ENCODE data around the gene OR9G4. TPM values are rescaled to one million over a fixed set of nuclear protein-coding genes. Genes with fewer than 3 reads are reported as not detected.

The OR9G4 gene
- total and polyA plus RNA-seq, 2 of the 4 experiments (the other 2 are of a cell fraction): not detected

GRCh38 chr11:56714206-56714605 is 34.3 kb downstream of the OR9G4 start:
- no peak overlapping the region for H2BK5ac ChIP-seq (ENCODE audit: low read depth, low read length, poor library complexity, severe bottlenecking)
- intact Hi-C loops (cut with micrococcal nuclease) (no loop called here), dilution Hi-C loops (cut with HindIII; ENCODE audit: low sequenced_read_pairs, unreplicated experiment) (no loop called here), in situ Hi-C loops (cut with MboI; ENCODE audit: low sequenced_read_pairs) (no loop called here)
- no peaks in the 10 kb centered on the region for H3K9me1 ChIP-seq (ENCODE audit: insufficient read depth, low read length)
- no peak overlapping the region for H2AK9ac ChIP-seq (replicated peaks; ENCODE audit: low read depth, low read length, poor library complexity)
- no peak for TF ChIP-seq BHLHE40 (IDR thresholded peaks at IDR 0.05; ENCODE audit: low read depth, low read length)
- no peak for TF ChIP-seq NFE2L2 (IDR thresholded peaks at IDR 0.05; ENCODE audit: low read depth, low read length)
- TF ChIP-seq, protein P1, sequence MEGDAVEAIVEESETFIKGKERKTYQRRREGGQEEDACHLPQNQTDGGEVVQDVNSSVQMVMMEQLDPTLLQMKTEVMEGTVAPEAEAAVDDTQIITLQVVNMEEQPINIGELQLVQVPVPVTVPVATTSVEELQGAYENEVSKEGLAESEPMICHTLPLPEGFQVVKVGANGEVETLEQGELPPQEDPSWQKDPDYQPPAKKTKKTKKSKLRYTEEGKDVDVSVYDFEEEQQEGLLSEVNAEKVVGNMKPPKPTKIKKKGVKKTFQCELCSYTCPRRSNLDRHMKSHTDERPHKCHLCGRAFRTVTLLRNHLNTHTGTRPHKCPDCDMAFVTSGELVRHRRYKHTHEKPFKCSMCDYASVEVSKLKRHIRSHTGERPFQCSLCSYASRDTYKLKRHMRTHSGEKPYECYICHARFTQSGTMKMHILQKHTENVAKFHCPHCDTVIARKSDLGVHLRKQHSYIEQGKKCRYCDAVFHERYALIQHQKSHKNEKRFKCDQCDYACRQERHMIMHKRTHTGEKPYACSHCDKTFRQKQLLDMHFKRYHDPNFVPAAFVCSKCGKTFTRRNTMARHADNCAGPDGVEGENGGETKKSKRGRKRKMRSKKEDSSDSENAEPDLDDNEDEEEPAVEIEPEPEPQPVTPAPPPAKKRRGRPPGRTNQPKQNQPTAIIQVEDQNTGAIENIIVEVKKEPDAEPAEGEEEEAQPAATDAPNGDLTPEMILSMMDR (conservative IDR thresholded peaks at IDR 0.05; ENCODE audit: low read depth, low read length): no peak
- TF ChIP-seq, protein P2, sequence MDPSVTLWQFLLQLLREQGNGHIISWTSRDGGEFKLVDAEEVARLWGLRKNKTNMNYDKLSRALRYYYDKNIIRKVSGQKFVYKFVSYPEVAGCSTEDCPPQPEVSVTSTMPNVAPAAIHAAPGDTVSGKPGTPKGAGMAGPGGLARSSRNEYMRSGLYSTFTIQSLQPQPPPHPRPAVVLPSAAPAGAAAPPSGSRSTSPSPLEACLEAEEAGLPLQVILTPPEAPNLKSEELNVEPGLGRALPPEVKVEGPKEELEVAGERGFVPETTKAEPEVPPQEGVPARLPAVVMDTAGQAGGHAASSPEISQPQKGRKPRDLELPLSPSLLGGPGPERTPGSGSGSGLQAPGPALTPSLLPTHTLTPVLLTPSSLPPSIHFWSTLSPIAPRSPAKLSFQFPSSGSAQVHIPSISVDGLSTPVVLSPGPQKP (IDR thresholded peaks at IDR 0.05; ENCODE audit: borderline replicate concordance, low read depth, low read length): no peak
- no peak for TF ChIP-seq SMC3 (IDR thresholded peaks at IDR 0.05; ENCODE audit: low read depth, low read length)
- TF ChIP-seq RFX5 (IDR thresholded peaks at IDR 0.05; ENCODE audit: low read depth, low read length): no peak
- TF ChIP-seq CHD1 (IDR thresholded peaks at IDR 0.05; ENCODE audit: low read depth, low read length): no peak
- TF ChIP-seq CEBPB (IDR thresholded peaks at IDR 0.05; ENCODE audit: low read depth, low read length): no peak
- no peak for TF ChIP-seq MAFK (IDR thresholded peaks at IDR 0.05; ENCODE audit: low read depth, low read length)
- no peak for TF ChIP-seq FOS (IDR thresholded peaks at IDR 0.05; ENCODE audit: low read depth, low read length)
- TF ChIP-seq MXI1 (IDR thresholded peaks at IDR 0.05; ENCODE audit: borderline replicate concordance, low read depth, low read length): no peak
- TF ChIP-seq USF2 (IDR thresholded peaks at IDR 0.05; ENCODE audit: low read depth, low read length): no peak
- no peak for TF ChIP-seq RCOR1 (IDR thresholded peaks at IDR 0.05; ENCODE audit: insufficient replicate concordance, low read length)
- no peak for TF ChIP-seq POLR2A (IDR thresholded peaks at IDR 0.05; ENCODE audit: low read depth, low read length)
- no peaks in the 10 kb centered on the region for H3K79me1 ChIP-seq (ENCODE audit: low read depth in 1 of 2, low read length in 2 of 2)
- no peak for ATAC-seq (ENCODE audit: low read depth)
- H3K4me2 ChIP-seq (ENCODE audit: low read depth, low read length): no peak overlapping the region
- no peak overlapping the region for H4K5ac ChIP-seq (ENCODE audit: low read depth, low read length)
- H2AFZ ChIP-seq (replicated peaks; ENCODE audit: low read length, poor library complexity): no peak overlapping the region
- no peaks in the 10 kb centered on the region for H3K4me1 ChIP-seq (ENCODE audit: control insufficient read depth, insufficient read depth, low read length)
- ChIA-PET CTCF (no interaction called here), POLR2A (ENCODE audit: unreplicated experiment) (no interaction called here)
- no peak overlapping the region for H2BK15ac ChIP-seq (ENCODE audit: low read depth, low read length)
- H3K56ac ChIP-seq (ENCODE audit: extremely low read depth, insufficient read depth, low read length): no peak overlapping the region
- no peak overlapping the region for H3K9ac ChIP-seq (ENCODE audit: low read depth, low read length)
- H4K20me1 ChIP-seq (ENCODE audit: insufficient read depth, low read length): no peaks in the 10 kb centered on the region
- no peak overlapping the region for H3K4me3 ChIP-seq (ENCODE audit: insufficient read depth, low read depth, low read length)
- no peak overlapping the region for H3K27ac ChIP-seq (ENCODE audit: insufficient read depth, low read length)
- no TSS peak for BruUV-seq (replicated peaks)
- no peak overlapping the region for H3K23ac ChIP-seq (ENCODE audit: low read depth, low read length)
- no peak for DNase-seq
- H2AK5ac ChIP-seq (ENCODE audit: low read depth, low read length): no peak overlapping the region
- no peak overlapping the region for H2BK20ac ChIP-seq (ENCODE audit: low read depth, low read length)
- H3K14ac ChIP-seq (replicated peaks; ENCODE audit: low read depth, low read length): no peak overlapping the region
- H3K27me3 ChIP-seq (ENCODE audit: control insufficient read depth, insufficient read depth, low read length): no peaks in the 10 kb centered on the region
- no peak overlapping the region for H4K8ac ChIP-seq (ENCODE audit: low read depth in 2 of 2, low read length in 2 of 2)
- H2BK120ac ChIP-seq (ENCODE audit: low read depth, low read length): no peak overlapping the region
- H3K36me3 ChIP-seq (ENCODE audit: control insufficient read depth, insufficient read depth, low read length): no peaks in the 10 kb centered on the region
- peaks cover 6% of the 10 kb centered on the region for H3K9me3 ChIP-seq (ENCODE audit: control insufficient read depth, insufficient read depth, low read length)
- no peak overlapping the region for H3K4ac ChIP-seq (ENCODE audit: low read depth, low read length)
- WGBS, 2 experiments (ENCODE audit: extremely low coverage in 2 of 2, insufficient read length in 1 of 2): no CpG with 5 or more reads among the region's 2 CpGs
- H3K18ac ChIP-seq (ENCODE audit: low read depth, low read length): no peak overlapping the region
- no peak overlapping the region for H4K91ac ChIP-seq (ENCODE audit: insufficient read depth, low read depth, low read length)

All from IMR-90 (cell line).